SK-N-SH (cell line): Measurements from ENCODE around the gene MYO19. TPM values are rescaled to one million over a fixed set of nuclear protein-coding genes. Genes with fewer than 3 reads are reported as not detected.

Experiments used
- CTCF ChIA-PET: fragments of 300-600, 350-600 bp; formaldehyde crosslinking; extraction: SDS; loops from one replicate; lab custom pipeline; 2021; lab: Yijun Ruan, JAX
- POLR2A ChIA-PET: fragments of 350-600 bp; sonication (Branson Sonifier 250); formaldehyde crosslinking; extraction: SDS; loops from one replicate; lab custom pipeline; 2020; ENCODE audit warnings: antibody characterized with exemption, inconsistent platforms; lab: Yijun Ruan, JAX
- DNase-seq: peaks from one replicate; pipeline ENCODE4 v3.0.0; 2012
- H2AFZ ChIP-seq: fragments of 200-600 bp; sonication (generic); 2 replicates; pipeline ENCODE4 v1.8.1; 2016; ENCODE audit warnings: antibody characterized with exemption, mild to moderate bottlenecking, low read depth
- H3F3A ChIP-seq: fragments of 200-600 bp; sonication (generic); replicated peaks from 2 replicates; pipeline ENCODE3; 2016; ENCODE audit warnings: antibody characterized with exemption, mild to moderate bottlenecking; ENCODE audit not compliant: insufficient read depth
- H3K27ac ChIP-seq, 2 experiments: fragments of 200-500 bp in 1 of 2; fragments of 200-600 bp in 1 of 2; sonication (Bioruptor generic) in 1 of 2; sonication (generic), shearing (Covaris generic) in 1 of 2; 2 replicates each; pipeline versions ENCODE4 v1.5.1 to v1.6.1; 2014 to 2016; ENCODE audit warnings: low read depth in 2 of 2, inconsistent platforms in 1 of 2, low read length in 1 of 2, mild to moderate bottlenecking in 1 of 2, mixed read lengths in 1 of 2
- H3K27me3 ChIP-seq: fragments of 200-600 bp; sonication (generic), shearing (Covaris generic); 2 replicates; pipeline ENCODE4 v1.6.1; 2016; ENCODE audit warnings: mixed run types; ENCODE audit not compliant: insufficient read depth
- H3K36me3 ChIP-seq, 2 experiments: fragments of 200-500 bp in 1 of 2; fragments of 200-600 bp in 1 of 2; sonication (Bioruptor generic) in 1 of 2; sonication (generic) in 1 of 2; replicated peaks in 1 of 2; 2 replicates each; pipeline versions ENCODE3 to v1.5.1; 2014 to 2016; ENCODE audit warnings: low read length in 1 of 2, mild to moderate bottlenecking in 1 of 2; ENCODE audit not compliant: insufficient read depth in 2 of 2, control insufficient read depth in 1 of 2
- H3K4me1 ChIP-seq, 2 experiments: fragments of 200-500 bp in 1 of 2; fragments of 200-600 bp in 1 of 2; sonication (Bioruptor generic) in 1 of 2; sonication (generic), shearing (Covaris generic) in 1 of 2; 2 replicates each; pipeline versions ENCODE4 v1.5.1 to v1.6.1; 2014 to 2016; ENCODE audit warnings: low read depth in 1 of 2, low read length in 1 of 2, mixed run types in 1 of 2; ENCODE audit not compliant: insufficient read depth in 2 of 2, control insufficient read depth in 1 of 2
- H3K4me2 ChIP-seq: fragments of 200-600 bp; sonication (generic), shearing (Covaris generic); 2 replicates; pipeline ENCODE4 v1.6.1; 2017; ENCODE audit warnings: mixed run types
- H3K4me3 ChIP-seq, 2 experiments: fragments of 200-500 bp in 1 of 2; fragments of 200-600 bp in 1 of 2; sonication (Bioruptor generic) in 1 of 2; sonication (generic), shearing (Covaris generic) in 1 of 2; 2 replicates each; pipeline versions ENCODE4 v1.5.1 to v1.8.1; 2014 to 2016; ENCODE audit warnings: low read depth in 2 of 2, inconsistent platforms in 1 of 2, low read length in 1 of 2, mild to moderate bottlenecking in 1 of 2, mixed read lengths in 1 of 2, moderate library complexity in 1 of 2
- H3K79me2 ChIP-seq: fragments of 200-600 bp; sonication (generic); 2 replicates; pipeline ENCODE4 v1.8.1; 2017; ENCODE audit warnings: mild to moderate bottlenecking; ENCODE audit not compliant: insufficient read depth
- H3K9ac ChIP-seq: fragments of 200-600 bp; sonication (generic); 2 replicates; pipeline ENCODE4 v1.6.1; 2017; ENCODE audit warnings: mixed run types
- H3K9me2 ChIP-seq: fragments of 200-600 bp; sonication (generic); 2 replicates; pipeline ENCODE4 v1.6.1; 2017; ENCODE audit warnings: mixed run types
- H3K9me3 ChIP-seq: fragments of 200-600 bp; sonication (generic); 2 replicates; pipeline ENCODE4 v1.6.1; 2017; ENCODE audit warnings: mixed run types, mild to moderate bottlenecking, moderate library complexity
- H4K20me1 ChIP-seq: fragments of 200-600 bp; sonication (generic); 2 replicates; pipeline ENCODE4 v1.6.1; 2017; ENCODE audit warnings: mild to moderate bottlenecking, mixed run types; ENCODE audit not compliant: insufficient read depth
- CHD2 ChIP-seq: fragments of 150-350 bp; IDR thresholded peaks from 2 replicates; pipeline ENCODE4 v1.6.1; 2018; ENCODE audit warnings: low read length; ENCODE audit not compliant: partially characterized antibody
- CTCF ChIP-seq: fragments of 200-600 bp; sonication (generic); IDR thresholded peaks from 2 replicates; pipeline ENCODE4 v1.6.1; 2017; ENCODE audit warnings: antibody characterized with exemption, mild to moderate bottlenecking, moderate library complexity
- ELF1 ChIP-seq: IDR thresholded peaks from 2 replicates; pipeline ENCODE4 v1.4.0; 2012
- EP300 ChIP-seq, 2 experiments: IDR thresholded peaks; 2 replicates each; pipeline versions ENCODE4 v1.4.0 to v1.6.1; 2012; ENCODE audit warnings: borderline replicate concordance in 1 of 2, low read depth in 1 of 2, low read length in 1 of 2
- FOXJ3 ChIP-seq: sonication (generic); formaldehyde crosslinking; IDR thresholded peaks from 2 replicates; pipeline ENCODE4 v1.5.1; 2020; ENCODE audit warnings: mild to moderate bottlenecking, missing genetic modification reagents
- FOXM1 ChIP-seq: IDR thresholded peaks from 2 replicates; pipeline ENCODE4 v1.4.0; 2012; ENCODE audit warnings: low read depth, mild to moderate bottlenecking
- GABPA ChIP-seq: IDR thresholded peaks from 2 replicates; pipeline ENCODE4 v1.4.0; 2012; ENCODE audit warnings: low read depth, mild to moderate bottlenecking
- GATA2 ChIP-seq: sonication (generic); formaldehyde crosslinking; IDR thresholded peaks from 2 replicates; pipeline ENCODE4 v1.5.0; 2020; ENCODE audit warnings: mild to moderate bottlenecking, missing genetic modification reagents
- JUND ChIP-seq: IDR thresholded peaks from 2 replicates; pipeline ENCODE4 v1.4.0; 2012
- MAX ChIP-seq: IDR thresholded peaks from 2 replicates; pipeline ENCODE4 v1.4.0; 2012; ENCODE audit warnings: low read depth
- MEF2A ChIP-seq: IDR thresholded peaks from 2 replicates; pipeline ENCODE4 v1.4.0; 2012; ENCODE audit warnings: low read depth, borderline replicate concordance
- NFIC ChIP-seq: IDR thresholded peaks from 2 replicates; pipeline ENCODE4 v1.4.0; 2012; ENCODE audit warnings: borderline replicate concordance
- NRF1 ChIP-seq: IDR thresholded peaks from 2 replicates; pipeline ENCODE4 v1.6.1; 2012; ENCODE audit warnings: low read depth, mild to moderate bottlenecking, low read length
- RCOR1 ChIP-seq: fragments of 150-350 bp; IDR thresholded peaks from 2 replicates; pipeline ENCODE4 v1.6.1; 2017; ENCODE audit warnings: antibody characterized with exemption, low read length
- REST ChIP-seq: IDR thresholded peaks from 2 replicates; pipeline ENCODE4 v1.6.1; 2012; ENCODE audit warnings: mild to moderate bottlenecking, low read depth, low read length, moderate library complexity
- RFX5 ChIP-seq: IDR thresholded peaks from 2 replicates; pipeline ENCODE4 v1.6.1; 2012; ENCODE audit warnings: mild to moderate bottlenecking, improper control_type of control experiment, low read length
- SMC3 ChIP-seq: IDR thresholded peaks from 2 replicates; pipeline ENCODE4 v1.6.1; 2012; ENCODE audit warnings: low read depth, low read length, improper control_type of control experiment
- TEAD4 ChIP-seq: IDR thresholded peaks from 2 replicates; pipeline ENCODE4 v1.4.0; 2012; ENCODE audit warnings: mild to moderate bottlenecking, borderline replicate concordance; ENCODE audit not compliant: insufficient read depth
- YY1 ChIP-seq: IDR thresholded peaks from 2 replicates; pipeline ENCODE4 v1.4.0; 2012; ENCODE audit warnings: low read depth, mild to moderate bottlenecking
- WGBS: methylation state at CpG from one replicate; pipeline ENCODE4 v1.1.6; 2017; ENCODE audit warnings: low lambda C conversion rate; 5-methylcytosine and 5-hydroxymethylcytosine counted together
- polyA plus RNA-seq, 3 experiments: library from polyadenylated mRNA; depleted of rRNA; stranded (reverse); fragments of >200 nt; gene quantifications; 2 replicates each; pipeline ENCODE4 v1.2.3, GENCODE V29; 2012
- TF ChIP-seq, protein P1 (sequence below): fragments of 150-350 bp; IDR thresholded peaks from 2 replicates; pipeline ENCODE4 v1.6.1; 2016; ENCODE audit warnings: mild to moderate bottlenecking, low read depth, low read length

The MYO19 gene
- polyA plus RNA-seq, 1 of the 3 experiments (the other 2 are of a cell fraction): 61.6 TPM

DNA sequence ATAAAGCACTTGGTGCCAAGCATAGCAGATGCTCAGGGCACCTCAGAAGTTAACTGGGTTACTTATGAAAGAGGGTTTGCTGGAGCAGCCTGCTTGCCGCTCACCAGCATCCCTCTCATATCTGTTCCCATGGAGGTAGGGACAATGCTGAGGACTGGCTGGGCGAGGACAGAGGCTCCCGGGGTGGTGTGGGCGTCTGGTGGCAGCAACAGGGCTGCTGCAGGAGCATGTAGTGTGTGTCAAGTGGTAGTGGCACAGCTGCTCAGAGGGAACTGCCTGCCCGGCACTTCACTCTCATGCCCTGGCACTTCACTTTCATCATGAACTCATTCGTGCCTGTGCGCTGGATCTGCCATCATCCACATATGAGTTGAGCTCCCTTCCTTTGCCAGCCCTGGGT, 75.1 kb downstream of the MYO19 start:
- no peak for DNase-seq
- TF ChIP-seq ELF1: no peak
- no peak for TF ChIP-seq NFIC
- no peak for TF ChIP-seq FOXM1
- no peak for TF ChIP-seq TEAD4
- TF ChIP-seq NRF1: no peak
- TF ChIP-seq JUND: no peak
- TF ChIP-seq, protein P1, sequence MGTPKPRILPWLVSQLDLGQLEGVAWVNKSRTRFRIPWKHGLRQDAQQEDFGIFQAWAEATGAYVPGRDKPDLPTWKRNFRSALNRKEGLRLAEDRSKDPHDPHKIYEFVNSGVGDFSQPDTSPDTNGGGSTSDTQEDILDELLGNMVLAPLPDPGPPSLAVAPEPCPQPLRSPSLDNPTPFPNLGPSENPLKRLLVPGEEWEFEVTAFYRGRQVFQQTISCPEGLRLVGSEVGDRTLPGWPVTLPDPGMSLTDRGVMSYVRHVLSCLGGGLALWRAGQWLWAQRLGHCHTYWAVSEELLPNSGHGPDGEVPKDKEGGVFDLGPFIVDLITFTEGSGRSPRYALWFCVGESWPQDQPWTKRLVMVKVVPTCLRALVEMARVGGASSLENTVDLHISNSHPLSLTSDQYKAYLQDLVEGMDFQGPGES: no peak
- no peak for TF ChIP-seq EP300 (IDR thresholded peaks at IDR 0.05; ENCODE audit: borderline replicate concordance in 1 of 2, low read depth in 1 of 2, low read length in 1 of 2)
- no peak for TF ChIP-seq CHD2
- no peak for TF ChIP-seq REST
- TF ChIP-seq MEF2A: no peak
- no peak for TF ChIP-seq GABPA
- no peak for TF ChIP-seq SMC3
- TF ChIP-seq GATA2: no peak
- no peak for TF ChIP-seq RFX5
- no peak for TF ChIP-seq YY1
- TF ChIP-seq MAX: no peak
- TF ChIP-seq CTCF: no peak
- no peak for TF ChIP-seq FOXJ3
- no peak for TF ChIP-seq RCOR1
- ChIA-PET POLR2A (interaction anchor here (0.7 kb wide), 1 partner anchor 86 kb away, joined by 3 read pairs; no protein-coding TSS in a partner anchor), CTCF (interaction anchor here (3.4 kb wide), 1 partner anchor 24 kb away, joined by 15 read pairs; no protein-coding TSS in a partner anchor)
- no peaks in the 10 kb centered on the region for H4K20me1 ChIP-seq
- no peak overlapping the region for H3K4me2 ChIP-seq
- H2AFZ ChIP-seq: no peak overlapping the region
- H3K4me1 ChIP-seq: no peaks in the 10 kb centered on the region
- no peaks in the 10 kb centered on the region for H3F3A ChIP-seq
- no peaks in the 10 kb centered on the region for H3K9me2 ChIP-seq
- no peak overlapping the region for H3K27ac ChIP-seq
- H3K79me2 ChIP-seq: no peaks in the 10 kb centered on the region
- H3K9ac ChIP-seq: no peak overlapping the region
- WGBS: 12% methylated on average over 7 of the region's 7 CpGs
- no peak overlapping the region for H3K4me3 ChIP-seq
- no peaks in the 10 kb centered on the region for H3K36me3 ChIP-seq
- no peaks in the 10 kb centered on the region for H3K9me3 ChIP-seq
- H3K27me3 ChIP-seq: peaks cover 13% of the 10 kb centered on the region; the same call in 1 of the 2 replicates
